ENCODE measurements around the gene PPP2R5E.

The PPP2R5E gene

DNA sequence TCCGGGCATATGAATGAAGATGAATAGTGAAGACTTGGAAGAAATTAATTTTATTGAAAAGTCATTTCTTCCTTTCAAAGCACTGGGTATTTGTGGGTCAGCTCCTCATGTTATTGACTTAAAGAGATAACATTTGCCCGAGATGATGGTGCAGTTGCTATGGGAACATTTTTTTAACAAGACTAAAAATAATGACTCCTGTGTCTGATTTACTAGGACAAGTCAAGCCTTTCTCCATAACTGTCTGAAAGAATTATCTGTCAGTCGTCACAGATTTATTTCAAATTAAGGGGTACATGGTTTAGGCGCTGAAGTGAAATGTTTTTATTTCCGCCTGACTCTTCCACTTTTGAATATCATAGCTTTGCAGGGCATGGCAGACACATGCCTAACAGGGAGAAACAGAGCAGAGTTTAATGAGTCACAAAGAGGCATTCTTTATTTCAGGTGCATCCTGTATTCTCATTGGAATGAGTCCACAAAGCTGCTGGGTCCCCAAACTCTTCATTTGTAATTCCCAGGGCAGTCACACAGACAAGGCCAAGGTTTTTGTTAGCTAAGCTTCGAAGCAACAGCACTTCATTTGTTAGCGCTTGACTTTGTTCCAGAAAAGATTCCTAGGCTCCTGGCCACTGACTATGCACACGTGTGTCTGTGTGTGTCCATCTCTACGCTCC is 220.1 kb downstream of the PPP2R5E start:
- TF ChIP-seq, protein P1, sequence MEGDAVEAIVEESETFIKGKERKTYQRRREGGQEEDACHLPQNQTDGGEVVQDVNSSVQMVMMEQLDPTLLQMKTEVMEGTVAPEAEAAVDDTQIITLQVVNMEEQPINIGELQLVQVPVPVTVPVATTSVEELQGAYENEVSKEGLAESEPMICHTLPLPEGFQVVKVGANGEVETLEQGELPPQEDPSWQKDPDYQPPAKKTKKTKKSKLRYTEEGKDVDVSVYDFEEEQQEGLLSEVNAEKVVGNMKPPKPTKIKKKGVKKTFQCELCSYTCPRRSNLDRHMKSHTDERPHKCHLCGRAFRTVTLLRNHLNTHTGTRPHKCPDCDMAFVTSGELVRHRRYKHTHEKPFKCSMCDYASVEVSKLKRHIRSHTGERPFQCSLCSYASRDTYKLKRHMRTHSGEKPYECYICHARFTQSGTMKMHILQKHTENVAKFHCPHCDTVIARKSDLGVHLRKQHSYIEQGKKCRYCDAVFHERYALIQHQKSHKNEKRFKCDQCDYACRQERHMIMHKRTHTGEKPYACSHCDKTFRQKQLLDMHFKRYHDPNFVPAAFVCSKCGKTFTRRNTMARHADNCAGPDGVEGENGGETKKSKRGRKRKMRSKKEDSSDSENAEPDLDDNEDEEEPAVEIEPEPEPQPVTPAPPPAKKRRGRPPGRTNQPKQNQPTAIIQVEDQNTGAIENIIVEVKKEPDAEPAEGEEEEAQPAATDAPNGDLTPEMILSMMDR (IDR thresholded peaks at IDR 0.05; ENCODE audit: low read length, missing control alignments) = no peak
- H3K4me3 ChIP-seq (replicated peaks; ENCODE audit: low read depth, low read length) = no peak overlapping the region
- no peak for DNase-seq (ENCODE audit: low read depth)

DNA sequence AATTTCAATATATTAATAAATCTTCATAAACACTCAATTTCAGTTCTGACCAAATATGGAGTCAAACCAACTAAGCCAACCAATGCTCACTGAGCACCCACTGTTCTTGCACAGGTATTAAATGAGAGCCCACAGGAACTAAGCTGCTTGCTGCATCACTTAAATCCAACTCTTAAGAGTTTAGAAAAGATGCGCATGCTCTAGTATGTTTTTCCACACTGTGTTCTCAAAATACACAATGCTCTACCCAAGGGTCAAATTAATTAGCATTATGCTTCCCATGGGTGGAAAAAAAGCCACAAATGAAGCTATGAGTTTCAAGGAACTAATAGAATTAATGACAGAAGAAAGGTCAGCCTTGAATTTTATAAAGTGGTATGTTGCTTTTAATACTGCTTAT is 220.7 kb downstream of the PPP2R5E start:
- DNase-seq (ENCODE audit: low read depth) = no peak
- no peak overlapping the region for H3K4me3 ChIP-seq (replicated peaks; ENCODE audit: low read depth, low read length)
- TF ChIP-seq, protein P1 (IDR thresholded peaks at IDR 0.05; ENCODE audit: low read length, missing control alignments) = no peak

Measured in fibroblast of pulmonary artery (primary cell).